Upper lobe of left lung (tissue), 6 donors: ENCODE measurements around the gene HIP1. TPM values are rescaled to one million over a fixed set of nuclear protein-coding genes. Genes with fewer than 3 reads are reported as not detected.

ENCODE experiments used
- ATAC-seq, 2 donors: fragments of 200-7000 bp; cut with Tn5 transposase; one replicate each; pipeline ENCODE4 v1.9.1; 2022; ENCODE audit warnings: mild to moderate bottlenecking in 2 of 2, moderate library complexity in 2 of 2; ENCODE audit not compliant: low FRiP score in 2 of 2
- DNase-seq, 2 donors: peaks; one replicate each; pipeline ENCODE4 v3.0.0-alpha.2; 2019 to 2020
- H3K27ac ChIP-seq, 4 donors: fragments of 200-600 bp; sonication (generic); one replicate each; pipeline ENCODE4 v1.5.1; 2016 to 2019
- H3K27me3 ChIP-seq, 4 donors: fragments of 200-600 bp; sonication (generic); one replicate each; pipeline ENCODE4 v1.5.1; 2017 to 2019
- H3K36me3 ChIP-seq, 4 donors: fragments of 200-600 bp; sonication (generic); one replicate each; pipeline ENCODE4 v1.5.1; 2016 to 2019
- H3K4me1 ChIP-seq, 4 donors: fragments of 200-600 bp; sonication (generic); one replicate each; pipeline ENCODE4 v1.5.1; 2018 to 2019
- H3K4me3 ChIP-seq, 4 donors: fragments of 200-600 bp; sonication (generic); one replicate each; pipeline ENCODE4 v1.5.1; 2017 to 2019; ENCODE audit warnings: mild to moderate bottlenecking in 2 of 4, moderate library complexity in 1 of 4
- H3K9me3 ChIP-seq, 4 donors: fragments of 200-600 bp; sonication (generic); one replicate each; pipeline ENCODE4 v1.5.1; 2018 to 2019
- CTCF ChIP-seq, 6 experiments: fragments of 450-650 bp in 4 of 6; fragments of 200-600 bp in 2 of 6; sonication (generic) in 2 of 6; IDR thresholded peaks; one replicate each; pipeline ENCODE4 v1.5.1; 2016 to 2019; ENCODE audit warnings: antibody characterized with exemption in 6 of 6
- EP300 ChIP-seq, 4 donors: sonication (generic); formaldehyde crosslinking; IDR thresholded peaks; one replicate each; pipeline ENCODE4 v1.5.1; 2017; ENCODE audit warnings: antibody characterized with exemption in 4 of 4, control low read depth in 2 of 4
- POLR2A ChIP-seq, 4 donors: fragments of 450-650 bp; IDR thresholded peaks; one replicate each; pipeline ENCODE4 v1.5.1; 2016 to 2017; ENCODE audit warnings: antibody characterized with exemption in 4 of 4, mild to moderate bottlenecking in 2 of 4
- POLR2AphosphoS5 ChIP-seq, 2 donors: sonication (generic); formaldehyde crosslinking; IDR thresholded peaks; one replicate each; pipeline ENCODE4 v1.5.1; 2017; ENCODE audit warnings: antibody characterized with exemption in 2 of 2
- WGBS, 2 donors: methylation state at CpG; one replicate each; pipeline ENCODE4 v1.1.5; 2017 to 2018; 5-methylcytosine and 5-hydroxymethylcytosine counted together
- total RNA-seq, 6 donors: library from RNA; depleted of rRNA in 4 of 6; stranded (reverse); fragments of >200 nt in 4 of 6; gene quantifications; one replicate each; pipeline versions ENCODE4 v1.1.0 to v1.2.1, GENCODE V29; 2016 to 2021
- donor health status: DM: no; HTN: no; CAD: no; lungs with moderate emphysema.
- donor health status: DM: no; HTN: yes; CAD: no; lungs with severe emphysema.

HIP1 gene
- total RNA-seq, 6 donors from 2014 or later, result 43.9 to 66.0 (median 55.2) TPM

- ATAC-seq, result no peak
- Histone ChIP-seq H3K9me3 (no peaks in the 10 kb centered on the region), H3K4me3 (no peak overlapping the region), H3K27me3 (no peaks in the 10 kb centered on the region), H3K36me3 (peaks cover 0 to 3% (median 0%) of the 10 kb centered on the region in 4 donors), H3K4me1 (no peaks in the 10 kb centered on the region), H3K27ac (no peak overlapping the region)
- DNase-seq, result no peak
- WGBS, 2 donors, result 95 to 97% methylated on average over 3 of the region's 3 CpGs
- TF ChIP-seq POLR2A (IDR thresholded peaks at IDR 0.05), result no peak
- TF ChIP-seq POLR2AphosphoS5 (IDR thresholded peaks at IDR 0.05), result no peak
- no peak for TF ChIP-seq CTCF (IDR thresholded peaks at IDR 0.05)
- TF ChIP-seq EP300 (IDR thresholded peaks at IDR 0.05), result no peak
Measured at GRCh38 chr7:75679060-75679459, 59.7 kb downstream of the HIP1 start.

GRCh38 chr7:75669579-75669978 is 69.2 kb downstream of the HIP1 start:
- Histone ChIP-seq H3K27me3 (no peaks in the 10 kb centered on the region), H3K9me3 (no peaks in the 10 kb centered on the region), H3K27ac (no peak overlapping the region), H3K4me3 (no peak overlapping the region), H3K36me3 (no peaks in the 10 kb centered on the region), H3K4me1 (peaks cover 0 to 12% (median 7%) of the 10 kb centered on the region in 4 donors)
- 72 to 84% methylated on average over 4 of the region's 4 CpGs for WGBS, 2 donors
- ATAC-seq (no peak), DNase-seq (no peak)
- TF ChIP-seq CTCF (IDR thresholded peaks at IDR 0.05), result no peak
- TF ChIP-seq POLR2A (IDR thresholded peaks at IDR 0.05), result no peak
- TF ChIP-seq POLR2AphosphoS5 (IDR thresholded peaks at IDR 0.05), result no peak
- no peak for TF ChIP-seq EP300 (IDR thresholded peaks at IDR 0.05)

- TF ChIP-seq POLR2AphosphoS5 (IDR thresholded peaks at IDR 0.05) (no peak), EP300 (IDR thresholded peaks at IDR 0.05) (no peak), POLR2A (IDR thresholded peaks at IDR 0.05) (no peak), CTCF (IDR thresholded peaks at IDR 0.05) (no peak)
- DNase-seq (no peak), ATAC-seq (no peak)
- Histone ChIP-seq H3K27me3 (no peaks in the 10 kb centered on the region), H3K9me3 (no peaks in the 10 kb centered on the region), H3K36me3 (no peaks in the 10 kb centered on the region), H3K4me3 (no peak overlapping the region), H3K4me1 (peaks cover 0 to 12% (median 7%) of the 10 kb centered on the region in 4 donors), H3K27ac (no peak overlapping the region)
- WGBS, 2 donors, result 72 to 76% methylated on average over 4 of the region's 4 CpGs
Measured at GRCh38 chr7:75667938-75668337, 70.8 kb downstream of the HIP1 start.

- Histone ChIP-seq H3K36me3 (no peaks in the 10 kb centered on the region), H3K27ac (no peak overlapping the region), H3K27me3 (no peaks in the 10 kb centered on the region), H3K4me1 (no peaks in the 10 kb centered on the region), H3K4me3 (no peak overlapping the region), H3K9me3 (no peaks in the 10 kb centered on the region)
- ATAC-seq (no peak), DNase-seq (no peak)
- TF ChIP-seq CTCF (IDR thresholded peaks at IDR 0.05), result no peak
- no peak for TF ChIP-seq POLR2A (IDR thresholded peaks at IDR 0.05)
- TF ChIP-seq EP300 (IDR thresholded peaks at IDR 0.05), result no peak
- TF ChIP-seq POLR2AphosphoS5 (IDR thresholded peaks at IDR 0.05), result no peak
- WGBS, 2 donors, result 87 to 88% methylated on average over 8 of the region's 8 CpGs
Measured at GRCh38 chr7:75663302-75663907, 75.3 kb downstream of the HIP1 start.
